ENCODE data around the gene IQGAP2.
"Not testable (repeated sequence)": the region's sequence is repeated elsewhere in the genome, so short reads cannot be mapped to it uniquely, and the experiment has no call there.

IQGAP2 gene

GRCh38 chr5:76419597-76420298, 16.7 kb downstream of the IQGAP2 start:
- no peak for DNase-seq

DNA sequence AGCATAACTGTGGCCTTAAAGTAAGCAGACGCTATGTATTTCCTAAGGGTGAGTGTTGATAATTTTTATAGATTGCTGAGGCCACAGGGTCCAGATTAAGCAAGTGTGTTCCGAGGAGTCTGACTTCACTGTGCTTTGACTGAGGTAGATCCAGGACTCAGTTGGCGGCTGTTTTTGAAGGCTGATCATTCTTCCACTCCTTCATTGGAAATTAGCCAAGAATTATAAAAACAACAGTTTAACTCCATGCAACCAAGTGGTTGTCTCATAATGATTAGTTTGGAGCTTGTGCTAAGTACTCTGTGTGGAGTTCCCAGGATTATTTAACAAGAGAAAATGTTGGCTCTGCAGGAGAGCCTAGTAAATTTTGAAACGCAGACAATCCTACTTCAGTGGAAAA, 19.1 kb downstream of the IQGAP2 start:
- no peak for DNase-seq

GRCh38 chr5:76422742-76423141, 19.7 kb downstream of the IQGAP2 start:
- no peak for DNase-seq

- no peak for DNase-seq
These were observed 22.1 kb downstream of the IQGAP2 start for GRCh38 chr5:76425146-76425545.

DNA sequence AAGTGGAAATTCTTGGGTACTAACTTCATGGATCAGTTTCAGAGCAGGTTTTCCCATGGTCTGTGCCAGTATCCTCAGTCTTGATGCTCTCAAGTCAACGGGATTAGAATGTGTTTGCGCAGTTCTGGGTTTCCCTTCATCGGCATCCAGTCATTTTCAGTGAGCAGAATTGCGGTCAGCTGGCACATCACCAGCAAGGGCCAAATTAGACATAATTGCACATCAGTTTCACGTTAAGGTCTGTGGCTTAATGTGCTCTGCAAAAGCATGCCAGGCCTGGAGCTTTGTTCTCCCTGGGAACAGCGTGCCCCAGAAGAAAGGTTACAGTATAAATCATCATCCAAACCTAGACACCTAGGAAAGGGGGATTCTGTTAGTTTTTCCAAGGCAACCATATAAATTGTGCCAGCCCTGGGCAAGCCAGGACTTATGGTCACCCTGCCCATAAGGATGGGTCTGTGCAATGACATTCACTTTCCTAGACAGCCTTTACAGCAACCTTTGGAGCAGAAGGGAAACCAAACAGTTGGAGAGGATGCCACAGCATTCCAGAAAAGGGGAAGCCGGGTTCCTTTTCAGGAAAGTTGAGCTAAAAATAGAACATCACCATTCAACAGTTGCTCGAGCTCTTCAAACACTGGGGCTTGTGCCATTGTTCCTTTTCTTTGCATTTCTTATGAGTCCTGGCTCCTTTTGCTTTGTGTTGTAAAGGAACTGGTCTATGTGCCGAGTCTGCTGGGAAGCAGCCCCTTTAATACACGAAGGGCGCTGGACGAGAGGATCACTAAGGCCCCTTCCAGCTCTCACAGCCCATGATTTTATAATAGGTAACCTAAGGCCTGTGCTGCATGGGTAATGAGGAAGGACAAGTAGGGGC, 23.1 kb downstream of the IQGAP2 start:
- DNase-seq: no peak

DNA sequence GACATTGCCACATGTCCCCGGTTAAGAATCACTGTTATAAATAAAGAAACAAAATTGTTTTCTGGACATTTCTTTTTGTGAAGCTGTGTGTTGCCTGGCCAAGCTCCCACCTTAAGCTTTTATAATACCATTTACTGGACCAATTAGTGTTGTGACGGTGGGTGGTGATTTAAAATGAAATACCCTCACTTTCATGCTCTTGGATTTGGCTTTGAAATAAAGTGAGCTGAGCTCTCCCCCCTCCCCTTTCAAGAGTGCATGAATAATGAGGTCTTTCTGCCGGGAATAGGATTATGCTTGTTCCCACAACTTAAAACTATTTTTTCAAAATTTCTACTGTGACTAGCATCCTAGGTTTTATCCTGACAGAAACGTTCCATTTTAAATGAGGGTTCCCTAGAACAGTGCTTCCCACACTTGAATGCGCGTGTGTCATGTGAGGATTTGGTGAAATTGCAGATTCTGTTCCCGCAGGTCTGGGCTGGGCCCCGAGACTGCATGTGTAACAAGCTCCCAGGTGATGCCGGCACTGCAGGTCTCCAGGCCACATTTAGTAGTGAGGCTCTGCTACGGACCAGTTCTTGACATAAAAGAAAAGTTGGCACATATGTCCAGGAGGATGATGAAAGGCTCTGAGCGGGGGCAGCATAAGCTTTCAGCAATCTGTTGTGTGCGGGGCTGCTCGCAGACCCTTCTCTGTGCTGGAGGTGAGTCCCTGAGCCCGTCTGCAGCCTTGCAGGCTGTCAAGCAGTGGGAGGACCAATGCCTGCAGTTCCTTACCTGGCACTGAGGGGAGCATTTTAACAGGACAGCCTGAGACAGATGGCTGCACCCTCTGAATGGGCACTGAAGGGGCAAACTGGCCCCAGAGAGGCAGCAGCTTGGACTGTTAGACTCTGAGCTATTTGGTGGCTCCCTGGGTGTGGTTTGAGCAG, 24.4 kb downstream of the IQGAP2 start:
- no peak for DNase-seq

DNA sequence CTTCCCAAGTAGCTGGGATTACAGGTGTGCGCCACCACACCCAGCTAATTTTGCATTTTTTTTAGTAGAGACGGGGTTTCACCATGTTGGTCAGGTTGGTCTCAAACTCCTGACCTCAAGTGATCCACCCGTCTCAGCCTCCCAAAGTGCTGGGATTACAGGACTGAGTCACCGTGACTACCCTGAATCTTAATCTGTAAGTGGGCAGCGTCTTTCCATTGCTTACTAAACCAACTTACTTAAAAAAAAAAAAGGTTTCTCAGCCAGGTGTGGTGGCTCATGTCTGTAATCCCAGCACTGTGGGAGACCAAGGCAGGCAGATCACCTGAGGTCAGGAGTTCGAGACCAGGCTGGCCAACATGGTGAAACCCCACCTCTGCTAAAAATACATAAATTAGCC, 25.5 kb downstream of the IQGAP2 start:
- DNase-seq: not testable (repeated sequence)

DNA sequence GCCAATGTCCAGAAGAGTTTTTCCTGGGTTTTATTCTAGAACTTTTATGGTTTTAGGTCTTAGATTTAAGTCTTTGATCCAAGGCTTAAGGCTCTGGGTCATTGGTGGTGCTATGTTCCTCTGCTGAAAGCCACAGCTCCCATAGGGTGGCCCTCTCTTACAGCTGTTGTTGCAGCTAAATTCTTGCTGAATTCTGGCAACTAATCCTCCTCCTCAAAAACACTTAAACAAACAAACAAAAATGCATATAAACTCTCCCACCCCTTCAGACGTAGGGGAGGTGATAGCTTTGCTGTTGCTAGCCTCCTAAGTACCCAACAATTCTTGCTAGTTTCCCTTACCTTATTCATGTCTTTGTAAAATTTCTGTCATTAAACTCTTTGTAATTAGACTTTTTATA, 30.2 kb downstream of the IQGAP2 start:
- no peak for DNase-seq

DNA sequence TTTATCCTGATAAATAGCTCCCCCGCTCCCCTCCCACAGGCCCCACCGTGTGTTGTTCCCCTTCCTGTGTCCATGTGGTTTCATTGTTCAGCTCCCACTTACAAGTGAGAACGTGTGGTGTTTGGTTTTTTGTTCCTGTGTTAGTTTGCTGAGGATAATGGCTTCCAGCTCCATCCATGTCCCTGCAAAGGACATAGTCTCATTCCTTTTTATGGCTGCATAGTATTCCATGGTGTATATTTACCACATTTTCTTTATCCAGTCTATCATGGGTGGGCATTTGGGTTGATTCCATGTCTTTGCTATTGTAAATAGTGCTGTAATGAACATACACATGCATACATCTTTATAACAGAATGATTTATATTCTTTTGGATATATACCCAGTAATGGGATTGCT, 34.4 kb downstream of the IQGAP2 start:
- not testable (repeated sequence) for DNase-seq

DNA sequence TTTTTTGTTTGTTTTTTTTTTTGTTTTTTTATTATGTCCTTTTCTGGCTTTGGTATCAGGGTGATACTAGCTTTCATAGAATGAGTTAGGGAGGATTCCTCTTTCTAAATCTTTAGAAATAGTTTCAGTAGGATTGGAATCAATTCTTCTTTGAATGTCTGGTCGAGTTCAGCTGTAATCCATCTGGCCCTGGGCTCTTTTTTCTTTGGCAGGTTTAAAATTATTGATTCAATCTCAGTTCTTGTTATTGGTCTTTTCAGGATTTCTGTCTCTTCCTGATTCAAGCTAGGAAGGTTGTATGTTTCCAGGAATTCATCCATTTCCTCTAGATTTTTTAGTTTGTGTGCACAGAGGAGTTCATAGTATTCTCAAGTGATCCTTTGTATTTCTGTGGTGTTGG, 34.9 kb downstream of the IQGAP2 start:
- DNase-seq: no peak

GRCh38 chr5:76439201-76439600, 36.1 kb downstream of the IQGAP2 start:
- DNase-seq: no peak

DNA sequence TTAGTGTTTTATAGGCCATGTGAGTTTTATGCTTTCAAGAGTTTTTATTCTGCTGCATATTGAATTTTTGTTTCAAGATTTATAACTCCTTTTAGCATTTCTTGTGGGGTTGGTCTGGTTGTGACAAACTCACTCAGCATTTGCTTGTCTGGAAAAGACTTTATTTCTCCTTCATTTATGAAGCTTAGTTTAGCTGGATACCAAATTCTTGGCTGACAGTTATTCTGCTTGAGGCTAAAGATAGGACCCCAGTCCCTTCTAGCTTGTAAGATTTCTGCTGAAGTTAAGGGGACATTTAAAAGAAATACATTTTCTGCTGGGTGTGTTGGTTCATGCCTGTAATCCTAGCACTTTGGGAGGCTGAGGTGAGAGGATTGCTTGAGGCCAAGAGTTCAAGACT, 36.8 kb downstream of the IQGAP2 start:
- DNase-seq: no peak

- DNase-seq: no peak
These were observed 38.0 kb downstream of the IQGAP2 start for GRCh38 chr5:76441101-76441500.

DNA sequence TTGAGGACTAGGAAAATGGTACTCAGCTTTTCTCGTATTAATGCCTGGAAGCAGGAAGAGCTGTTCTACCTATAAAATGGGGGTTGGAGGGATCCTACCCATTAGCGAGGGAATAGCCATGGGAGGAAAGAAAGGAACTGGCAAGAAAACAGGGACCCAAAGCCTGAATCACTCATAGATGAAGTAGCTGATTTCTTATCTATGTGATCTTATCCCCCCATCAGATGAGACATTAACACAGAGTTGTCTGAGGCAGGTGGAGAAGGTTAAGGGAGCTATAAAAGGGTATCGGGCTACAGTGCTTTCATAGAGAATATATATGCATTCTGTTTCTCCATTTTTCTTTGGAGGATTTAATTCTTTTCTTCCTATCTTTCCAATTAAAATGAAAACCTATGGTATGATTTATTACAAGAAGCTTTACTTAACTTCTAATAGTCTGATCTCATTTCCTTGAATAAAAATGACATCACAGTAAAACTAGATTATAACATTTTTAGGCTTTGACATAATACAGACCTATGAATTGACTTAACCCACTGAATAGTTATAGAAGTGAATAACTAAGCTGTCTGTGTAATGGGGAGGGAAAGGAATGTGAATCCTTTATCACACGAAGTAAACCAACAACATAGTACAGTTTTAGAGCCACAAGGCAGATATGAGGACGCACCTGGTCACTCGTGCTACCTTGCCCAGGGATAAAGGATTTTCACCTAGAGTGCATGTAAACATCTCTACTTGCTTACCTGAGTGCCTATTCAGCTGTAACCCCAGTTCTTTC, 39.0 kb downstream of the IQGAP2 start:
- DNase-seq: no peak

DNA sequence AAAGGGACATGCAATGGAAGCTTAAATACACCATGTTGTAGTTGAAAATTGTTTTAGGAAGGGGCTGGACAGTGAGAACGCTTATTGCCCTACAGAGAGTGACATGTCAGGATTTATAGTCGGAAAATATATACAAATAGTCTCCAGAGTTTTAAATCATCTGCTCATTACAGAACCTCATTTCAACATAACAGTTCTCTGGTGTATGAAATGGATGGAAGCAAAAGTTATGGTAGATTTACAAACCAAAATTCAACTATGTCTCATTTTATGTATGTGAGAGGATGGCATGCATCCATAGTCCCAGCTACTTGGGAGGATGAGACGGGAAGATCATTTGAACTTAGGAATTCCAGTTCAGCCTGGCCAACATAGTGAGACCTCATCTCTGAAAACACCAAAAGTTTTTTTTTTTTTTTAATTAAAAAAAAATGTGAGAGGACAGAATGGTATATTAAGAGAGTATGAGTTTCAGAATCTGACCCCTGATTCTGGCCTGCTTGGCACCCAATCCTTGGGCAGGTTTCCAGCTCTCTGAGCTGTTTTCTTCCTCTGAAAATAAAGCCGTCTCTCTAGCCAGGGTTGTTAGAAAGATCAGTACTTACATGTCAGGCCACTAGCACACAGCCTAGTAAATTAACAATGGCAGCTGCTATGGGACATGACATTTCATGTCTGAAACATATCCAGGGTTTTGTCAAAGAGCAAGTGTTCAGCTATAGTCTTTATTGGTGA, 40.1 kb downstream of the IQGAP2 start:
- DNase-seq: no peak

DNA sequence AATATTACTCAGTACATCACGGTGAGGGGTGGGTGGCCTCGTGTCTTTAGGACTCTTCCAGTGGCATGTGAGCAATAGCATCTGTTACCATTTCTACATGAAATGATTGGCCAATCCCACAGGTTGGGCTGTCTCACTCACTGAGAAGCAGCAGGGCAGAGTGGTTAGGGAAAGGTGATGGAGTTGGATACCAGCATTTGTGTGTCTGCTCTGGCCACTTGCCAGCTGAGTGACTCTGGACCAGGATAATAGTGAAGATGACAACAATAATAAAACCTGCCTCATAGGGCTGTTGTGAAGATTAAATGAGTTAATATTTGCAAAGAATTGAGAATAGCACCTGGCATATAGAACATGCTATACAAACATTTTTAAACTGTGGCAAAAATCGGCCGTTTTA, 42.0 kb downstream of the IQGAP2 start:
- no peak for DNase-seq

DNA sequence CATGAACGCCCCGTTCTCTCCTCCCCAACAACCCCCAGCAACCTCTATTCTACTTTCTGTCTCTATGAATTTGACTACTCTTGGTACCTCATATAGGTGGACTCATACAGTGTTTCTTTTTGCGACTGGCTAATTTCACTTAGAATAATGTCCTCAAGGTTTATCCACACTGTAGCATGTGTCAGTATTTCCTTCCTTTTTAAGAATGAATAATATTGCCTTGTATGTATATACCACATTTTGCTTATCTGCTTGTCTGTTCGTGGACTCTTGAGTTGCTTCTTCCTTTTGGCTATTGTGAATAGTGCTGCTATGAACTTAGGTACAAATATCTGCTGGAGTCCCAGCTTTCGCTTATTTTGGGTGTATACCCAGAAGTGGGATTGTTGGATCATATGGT, 42.7 kb downstream of the IQGAP2 start:
- no peak for DNase-seq

GRCh38 chr5:76446776-76447175, 43.7 kb downstream of the IQGAP2 start:
- no peak for DNase-seq

GRCh38 chr5:76449606-76450005, 46.5 kb downstream of the IQGAP2 start:
- DNase-seq: no peak

- no peak for DNase-seq
These were observed 47.0 kb downstream of the IQGAP2 start for GRCh38 chr5:76450054-76450453.

DNA sequence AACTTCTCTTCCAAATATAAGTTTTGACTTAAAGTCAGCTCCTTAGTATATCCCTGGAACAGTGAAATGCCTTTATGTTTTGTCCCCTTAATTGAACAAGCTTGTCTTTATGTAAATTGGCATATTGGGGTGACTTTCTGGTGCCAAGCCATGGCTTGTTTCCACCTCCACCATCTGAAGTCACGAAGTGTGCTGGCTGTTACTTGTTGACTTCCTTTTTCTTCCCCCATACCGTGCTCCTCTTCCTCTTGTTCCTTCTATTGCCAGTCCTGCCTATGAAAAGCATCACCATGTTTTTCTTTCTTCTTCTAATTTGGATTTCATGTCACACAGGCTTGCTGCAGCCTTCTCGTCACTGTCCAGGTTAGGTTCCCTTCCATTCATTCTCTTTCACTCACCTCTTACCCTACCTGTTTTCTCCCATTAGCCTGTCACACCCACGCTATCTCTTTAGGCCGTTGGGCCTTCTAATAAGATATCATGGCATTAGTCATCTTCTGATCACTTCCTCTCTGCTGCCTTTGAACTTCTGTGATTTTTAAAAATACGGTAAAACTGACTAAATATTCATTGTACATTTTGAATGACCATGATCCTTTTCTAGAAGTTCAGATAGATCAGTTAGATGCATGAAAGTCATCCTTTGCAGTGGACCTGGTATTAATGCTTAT, 48.1 kb downstream of the IQGAP2 start:
- DNase-seq: no peak

All from CD4-positive, alpha-beta T cell treated with Interleukin-17A for 4 hours (primary cell).